ENCODE results near the gene GLTP. TPM values are rescaled to one million over a fixed set of nuclear protein-coding genes. Genes with fewer than 3 reads are reported as not detected.

The GLTP gene
- total RNA-seq, 4 donors from 2014 or later: 22.2 to 35.9 (median 32.6) TPM

GRCh38 chr12:109803678-109804077 lies 76.7 kb downstream of the GLTP start:
- TF ChIP-seq CTCF (IDR thresholded peaks at IDR 0.05; ENCODE audit: low read depth): no peak

- TF ChIP-seq CTCF (IDR thresholded peaks at IDR 0.05; ENCODE audit: low read depth): no peak
Measured at GRCh38 chr12:109802828-109803227, 77.5 kb downstream of the GLTP start.

Small RNAs within 50 kb of the gene (small RNA-seq; reads per million reads assigned to genes)
- not detected for gene MIR4497
- gene RN7SL441P: not detected

Other genes starting within 250 kb of the GLTP start
- under 1 TPM in 2 of 4 donors, not detected in 2; 0.49 to 0.75 TPM for gene FAM222A, start 166.7 kb downstream of the GLTP start, total RNA-seq
- gene TRPV4, start 47.1 kb downstream of the GLTP start, total RNA-seq: 1 to 10 TPM in 3 of 4 donors, under 1 TPM in 1; 0.88 to 1.7 (median 1.2) TPM
- gene TCHP, start 19.7 kb upstream of the GLTP start, total RNA-seq: 10 to 100 TPM in 3 of 4 donors, 1 to 10 TPM in 1; 5.9 to 23.2 (median 13.8) TPM
- 10 to 100 TPM; 41.8 to 66.3 (median 53.5) TPM for gene GIT2, start 115.8 kb upstream of the GLTP start, total RNA-seq
- gene ANKRD13A, start 118.9 kb upstream of the GLTP start, total RNA-seq: 10 to 100 TPM; 30.3 to 79.6 (median 44.3) TPM
- 10 to 100 TPM in 2 of 4 donors, 1 to 10 TPM in 2; 7.7 to 21.4 (median 12.4) TPM for gene C12orf76, start 168.0 kb upstream of the GLTP start, total RNA-seq
- gene IFT81, start 243.8 kb upstream of the GLTP start, total RNA-seq: 1 to 10 TPM; 3.4 to 9.2 (median 8.1) TPM

Measured in subcutaneous adipose tissue (tissue), 4 donors.